ENCODE results near the gene PIANP.

DNA sequence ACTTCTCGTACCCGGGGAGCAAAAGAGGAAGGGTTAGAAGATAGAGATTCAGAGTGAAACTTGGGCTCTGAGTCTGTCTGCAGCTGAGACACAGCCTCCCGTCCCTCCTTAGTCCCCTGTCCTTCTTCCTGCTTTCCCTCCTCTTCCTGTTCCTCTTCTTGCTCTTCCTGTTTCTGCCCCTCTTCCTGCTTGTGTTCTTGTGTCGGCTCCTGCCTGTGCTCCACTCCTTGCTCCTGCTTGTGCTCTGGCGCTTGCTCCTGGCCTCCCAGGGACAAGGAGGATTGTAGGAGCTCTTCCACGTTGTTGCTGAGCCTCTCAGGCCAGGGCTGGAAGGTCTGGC, 56.4 kb downstream of the PIANP start:
- TF ChIP-seq, protein P1, sequence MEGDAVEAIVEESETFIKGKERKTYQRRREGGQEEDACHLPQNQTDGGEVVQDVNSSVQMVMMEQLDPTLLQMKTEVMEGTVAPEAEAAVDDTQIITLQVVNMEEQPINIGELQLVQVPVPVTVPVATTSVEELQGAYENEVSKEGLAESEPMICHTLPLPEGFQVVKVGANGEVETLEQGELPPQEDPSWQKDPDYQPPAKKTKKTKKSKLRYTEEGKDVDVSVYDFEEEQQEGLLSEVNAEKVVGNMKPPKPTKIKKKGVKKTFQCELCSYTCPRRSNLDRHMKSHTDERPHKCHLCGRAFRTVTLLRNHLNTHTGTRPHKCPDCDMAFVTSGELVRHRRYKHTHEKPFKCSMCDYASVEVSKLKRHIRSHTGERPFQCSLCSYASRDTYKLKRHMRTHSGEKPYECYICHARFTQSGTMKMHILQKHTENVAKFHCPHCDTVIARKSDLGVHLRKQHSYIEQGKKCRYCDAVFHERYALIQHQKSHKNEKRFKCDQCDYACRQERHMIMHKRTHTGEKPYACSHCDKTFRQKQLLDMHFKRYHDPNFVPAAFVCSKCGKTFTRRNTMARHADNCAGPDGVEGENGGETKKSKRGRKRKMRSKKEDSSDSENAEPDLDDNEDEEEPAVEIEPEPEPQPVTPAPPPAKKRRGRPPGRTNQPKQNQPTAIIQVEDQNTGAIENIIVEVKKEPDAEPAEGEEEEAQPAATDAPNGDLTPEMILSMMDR (conservative IDR thresholded peaks at IDR 0.05; ENCODE audit: low read length), result no peak
- TF ChIP-seq EZH2phosphoT487 (IDR thresholded peaks at IDR 0.05; ENCODE audit: borderline replicate concordance, low read depth, low read length), result no peak

Data from OCI-LY7 (cell line).